HG03196 (cell line): ENCODE data around the gene ZNF778.

Source experiments
- ATAC-seq: cut with Tn5 transposase; IDR thresholded peaks from one replicate; pipeline ENCODE4 v1.9.1; 2021; ENCODE audit not compliant: unreplicated experiment

Gene ZNF778

GRCh38 chr16:89193576-89194293 lies 23.8 kb upstream of the ZNF778 start:
- no peak for ATAC-seq

DNA sequence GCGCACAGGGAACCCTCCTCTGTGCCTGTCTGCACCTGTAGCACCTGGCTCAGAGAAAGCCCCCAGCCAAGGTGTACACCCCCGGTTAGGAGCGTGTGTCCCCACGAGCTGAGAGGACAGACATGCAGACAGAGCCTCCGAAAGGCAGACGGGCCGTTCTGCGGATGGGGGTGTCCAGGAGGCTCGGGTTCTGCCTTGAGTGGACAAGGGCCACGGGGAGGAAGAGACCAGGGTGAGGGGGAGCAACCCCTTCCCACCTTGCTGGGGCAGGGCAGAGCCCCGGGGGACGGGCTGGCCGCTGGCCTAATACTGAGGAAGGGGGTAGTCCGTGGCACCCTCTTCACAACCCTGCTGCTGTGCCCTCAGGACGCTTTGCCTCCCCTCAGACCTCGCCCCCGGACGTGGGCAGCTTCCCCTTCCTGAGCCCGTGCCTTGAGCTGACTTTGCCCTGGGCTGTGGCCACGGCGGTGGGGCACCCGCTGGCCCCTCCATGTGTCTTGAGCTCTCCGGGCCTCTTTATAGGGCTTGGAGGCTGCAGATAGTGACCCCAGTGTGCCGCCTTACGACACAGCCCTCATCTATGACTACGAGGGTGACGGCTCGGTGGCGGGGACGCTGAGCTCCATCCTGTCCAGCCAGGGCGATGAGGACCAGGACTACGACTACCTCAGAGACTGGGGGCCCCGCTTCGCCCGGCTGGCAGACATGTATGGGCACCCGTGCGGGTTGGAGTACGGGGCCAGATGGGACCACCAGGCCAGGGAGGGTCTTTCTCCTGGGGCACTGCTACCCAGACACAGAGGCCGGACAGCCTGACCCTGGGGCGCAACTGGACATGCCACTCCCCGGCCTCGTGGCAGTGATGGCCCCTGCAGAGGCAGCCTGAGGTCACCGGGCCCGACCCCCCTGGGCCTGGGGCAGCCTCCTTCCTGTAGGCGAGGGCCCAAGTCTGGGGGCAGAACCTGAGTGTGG lies 22.9 kb upstream of the ZNF778 start:
- no peak for ATAC-seq

DNA sequence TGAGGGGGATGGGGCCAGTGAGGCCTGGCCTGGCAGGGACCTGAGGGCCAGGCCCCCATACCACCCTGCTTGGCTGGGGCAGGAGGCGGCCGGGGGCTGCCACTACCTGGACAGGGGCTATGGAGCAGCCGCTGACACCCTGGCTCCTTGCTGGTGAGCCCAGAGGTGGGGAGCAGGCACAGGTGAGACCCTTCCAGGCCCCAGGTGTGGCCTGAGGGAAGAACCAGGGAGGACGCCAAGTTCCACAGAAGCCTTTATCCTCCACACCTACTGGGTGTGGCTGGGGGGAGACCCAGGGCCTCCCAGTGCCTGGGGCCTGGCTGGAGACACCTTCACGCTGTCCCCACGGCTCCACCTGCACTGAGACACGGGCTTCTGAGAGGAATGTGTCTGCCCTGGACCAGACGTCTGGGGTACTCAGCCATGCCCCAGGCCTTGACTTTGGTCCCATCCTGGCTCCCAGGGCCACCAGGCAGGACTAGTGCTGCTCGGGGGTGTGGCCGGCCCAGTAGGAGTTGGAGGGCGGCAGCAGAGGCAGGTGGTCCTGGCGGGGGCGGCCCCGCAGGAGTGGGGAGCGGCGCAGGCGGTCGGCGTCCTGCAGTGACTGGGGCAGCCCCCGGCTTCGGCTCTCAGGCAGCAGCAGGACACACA lies 21.9 kb upstream of the ZNF778 start:
- ATAC-seq, result no peak

DNA sequence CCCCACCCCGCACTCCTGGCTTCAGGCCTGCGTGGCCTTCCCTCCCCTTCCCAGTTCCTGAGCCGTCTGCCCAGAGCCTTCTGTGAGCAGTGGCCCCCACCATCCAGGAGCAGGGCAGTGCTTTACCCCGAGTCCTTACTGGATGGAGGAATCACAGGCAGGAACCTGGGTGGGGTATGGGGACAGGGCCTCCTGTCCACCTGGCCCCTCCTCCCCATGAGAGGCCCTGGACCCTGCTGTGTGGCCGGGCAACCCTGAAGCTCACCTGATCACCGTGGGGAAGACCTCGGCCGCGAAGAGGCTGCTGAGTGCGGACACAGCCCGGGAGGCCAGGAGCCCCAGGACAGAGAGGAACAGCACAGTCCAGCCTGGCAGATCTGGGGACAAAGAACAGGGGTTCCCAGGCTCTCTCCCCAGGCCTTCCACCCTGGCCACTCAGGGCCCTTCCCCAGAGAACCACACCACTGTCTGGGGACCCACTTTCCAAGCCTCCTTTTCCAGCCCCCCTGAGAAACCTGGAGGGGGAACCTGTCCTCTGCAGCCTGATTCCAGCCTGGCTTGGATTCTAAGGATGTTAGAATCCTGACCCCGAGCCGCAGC lies 20.4 kb upstream of the ZNF778 start:
- ATAC-seq, result no peak

- no peak for ATAC-seq
Observed at GRCh38 chr16:89197633-89198416, 19.7 kb upstream of the ZNF778 start.

- ATAC-seq, result no peak
Observed at GRCh38 chr16:89198417-89199240, 18.9 kb upstream of the ZNF778 start.

DNA sequence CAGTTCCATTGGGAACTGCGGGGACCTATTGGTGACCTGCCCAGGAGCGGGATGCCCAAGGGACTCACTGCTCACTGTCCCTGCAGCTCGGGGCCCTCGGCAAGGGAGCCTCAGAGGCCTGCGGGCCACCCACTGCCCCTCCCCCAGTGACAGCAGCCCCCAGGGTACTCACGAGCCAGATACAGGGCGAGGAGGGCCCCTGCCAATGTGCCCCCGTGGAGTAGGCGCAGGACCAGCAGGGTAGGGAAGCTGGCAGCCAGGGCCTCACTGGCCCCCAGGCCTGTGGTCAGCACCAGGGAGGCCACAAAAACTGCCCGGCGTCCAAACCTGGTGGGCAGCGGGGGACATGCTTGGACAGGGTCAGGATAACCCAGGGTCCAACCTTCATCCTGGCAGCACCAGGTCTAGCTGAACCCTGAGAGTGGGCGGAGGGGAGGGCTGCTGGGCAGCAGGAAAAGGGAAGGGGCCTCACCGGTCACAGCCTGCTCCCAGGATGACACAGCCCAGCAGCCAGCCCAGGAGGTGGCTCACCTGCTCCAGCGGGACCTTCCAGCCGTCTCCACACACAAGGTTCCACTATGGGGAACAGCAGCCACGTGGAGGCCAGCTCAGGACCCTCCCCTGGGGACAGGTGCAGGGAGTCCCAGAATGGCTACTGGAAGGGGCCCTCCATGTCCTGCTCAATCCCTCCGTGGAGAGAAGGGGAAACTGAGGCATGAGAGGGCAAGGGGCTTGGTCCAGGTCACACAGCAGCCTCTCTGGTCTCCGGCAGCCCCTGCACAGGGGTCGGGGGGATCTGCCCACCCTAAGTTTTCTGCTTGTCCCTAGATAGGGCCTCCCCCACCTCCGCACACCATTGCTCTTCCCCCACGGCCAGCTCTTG lies 18.0 kb upstream of the ZNF778 start:
- no peak for ATAC-seq

DNA sequence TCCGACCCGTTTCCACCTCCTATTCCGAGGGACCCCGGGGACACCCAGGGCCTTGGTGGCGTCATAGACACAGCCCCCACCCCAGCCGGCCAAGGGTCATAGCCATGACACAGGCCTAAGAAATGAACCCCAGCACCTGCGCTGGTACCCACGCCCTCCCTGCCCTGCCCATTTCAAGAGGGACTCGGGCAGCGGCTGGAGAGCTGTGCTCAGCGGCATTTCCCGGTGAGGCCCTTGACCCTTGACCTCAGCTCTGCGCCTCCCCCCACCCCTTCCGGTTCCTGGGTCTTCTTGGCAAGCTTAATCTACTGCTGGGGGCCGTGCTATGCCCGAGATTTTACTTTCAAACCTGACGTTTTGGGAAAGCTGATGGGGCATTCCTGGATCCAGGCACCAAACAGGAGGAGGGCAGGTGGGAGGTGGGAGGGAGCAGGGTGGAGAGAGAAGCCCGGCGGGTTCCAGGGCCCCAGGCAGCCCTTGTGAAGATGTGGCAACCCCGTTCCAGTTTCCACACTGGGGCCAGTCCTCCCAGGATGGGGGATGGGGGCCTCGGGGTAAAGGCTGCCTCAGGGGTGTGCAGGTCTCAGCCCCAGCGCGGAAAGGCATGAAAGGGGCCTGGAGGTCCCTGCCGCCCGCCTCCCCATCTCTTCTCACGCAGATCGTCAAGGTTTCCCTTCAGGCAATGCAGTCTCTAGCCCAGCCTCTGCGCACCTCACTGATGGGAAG lies 17.2 kb upstream of the ZNF778 start, which contains the start of gene SLC22A31:
Gene SLC22A31 (minus strand): TSS at position 414 of the 726 bp plus-strand sequence. CDS start 36 bp downstream, at position 378.
- ATAC-seq, result no peak

- ATAC-seq, result no peak
Observed at GRCh38 chr16:89200850-89201411, 16.6 kb upstream of the ZNF778 start.

- no peak for ATAC-seq
Observed at GRCh38 chr16:89201439-89202377, 15.8 kb upstream of the ZNF778 start.

GRCh38 chr16:89202422-89203215 lies 14.9 kb upstream of the ZNF778 start:
- no peak for ATAC-seq

DNA sequence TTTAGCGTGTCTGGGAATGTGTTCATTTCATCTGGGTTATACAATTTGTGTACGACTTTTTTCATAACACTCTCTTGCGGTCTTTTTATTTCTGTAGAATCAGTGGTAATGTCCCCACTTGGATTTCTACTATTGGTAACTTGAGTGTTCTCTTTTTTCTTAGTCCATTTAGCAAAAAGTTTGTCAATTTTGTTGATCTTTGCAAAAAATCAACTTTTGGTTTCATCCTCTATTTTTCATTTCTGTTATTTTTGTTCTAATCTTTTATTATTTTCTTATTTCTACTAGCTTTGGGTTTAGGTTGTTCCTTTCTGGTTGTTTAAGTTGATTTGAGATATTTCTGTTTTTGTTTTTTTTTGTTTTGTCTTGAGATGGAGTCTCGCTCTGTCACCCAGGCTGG lies 9.5 kb upstream of the ZNF778 start:
- no peak for ATAC-seq

- no peak for ATAC-seq
Observed at GRCh38 chr16:89209522-89210044, 7.9 kb upstream of the ZNF778 start.

DNA sequence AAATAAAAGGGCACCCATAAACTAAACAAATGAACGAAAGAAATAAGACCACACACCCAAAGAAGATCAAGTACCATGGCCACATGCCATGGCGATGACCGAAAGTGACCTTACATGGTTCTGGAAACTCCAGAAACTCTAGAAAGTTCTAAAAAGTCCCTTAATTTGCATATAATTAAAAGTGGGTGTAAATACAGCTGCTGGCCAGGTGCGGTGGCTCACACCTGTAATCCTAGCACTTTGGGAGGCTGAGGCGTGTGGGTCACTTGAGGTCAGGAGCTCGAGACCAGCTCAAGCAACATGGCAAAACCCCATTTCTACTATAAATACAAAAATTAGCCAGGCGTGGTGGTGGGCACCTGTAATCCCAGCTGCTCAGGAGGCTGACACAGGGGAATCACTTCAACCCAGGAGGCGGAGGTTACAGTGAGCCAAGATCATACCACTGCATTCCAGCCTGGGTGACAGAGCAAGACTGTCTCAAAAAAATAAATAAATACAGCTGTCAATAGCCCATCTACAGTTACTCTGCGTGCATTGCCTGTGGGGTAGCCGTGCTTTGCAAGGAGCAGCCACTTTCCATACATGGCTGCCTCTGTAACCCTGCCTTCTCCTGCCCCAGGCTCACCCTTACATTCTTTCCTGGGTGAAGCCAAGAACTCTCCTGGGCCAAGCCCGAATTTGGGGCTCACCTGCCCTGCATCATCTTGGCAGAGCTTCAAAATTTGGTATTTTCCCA lies 7.2 kb upstream of the ZNF778 start:
- no peak for ATAC-seq
